Skeletal muscle tissue (tissue), 4 donors: ENCODE data around the gene KRT14. TPM values are rescaled to one million over a fixed set of nuclear protein-coding genes. Genes with fewer than 3 reads are reported as not detected.
"Not testable (repeated sequence)": the region's sequence is repeated elsewhere in the genome, so short reads cannot be mapped to it uniquely, and the experiment has no call there.

Source experiments
- H3K27ac ChIP-seq: one replicate; pipeline ENCODE4 v1.7.0; 2013; ENCODE audit warnings: mild to moderate bottlenecking, low read depth, low read length, inconsistent platforms
- H3K27me3 ChIP-seq, 3 donors: one replicate each; pipeline ENCODE4 v1.7.0; 2013; ENCODE audit warnings: low read length in 3 of 3; ENCODE audit not compliant: control insufficient read depth in 3 of 3, insufficient read depth in 3 of 3
- H3K36me3 ChIP-seq, 3 donors: one replicate each; pipeline ENCODE4 v1.7.0; 2013; ENCODE audit warnings: low read length in 3 of 3; ENCODE audit not compliant: control insufficient read depth in 3 of 3, insufficient read depth in 3 of 3
- H3K4me1 ChIP-seq, 3 donors: one replicate each; pipeline ENCODE4 v1.7.0; 2013; ENCODE audit warnings: low read length in 3 of 3, mild to moderate bottlenecking in 3 of 3; ENCODE audit not compliant: control insufficient read depth in 3 of 3, insufficient read depth in 3 of 3
- H3K4me3 ChIP-seq, 3 donors: one replicate each; pipeline ENCODE4 v1.7.0; 2013; ENCODE audit warnings: low read length in 3 of 3
- H3K9ac ChIP-seq, 3 donors: one replicate each; pipeline ENCODE4 v1.7.0; 2013; ENCODE audit warnings: low read length in 3 of 3, mild to moderate bottlenecking in 3 of 3, moderate library complexity in 2 of 3, low read depth in 1 of 3
- H3K9me3 ChIP-seq, 3 donors: one replicate each; pipeline ENCODE4 v1.7.0; 2013; ENCODE audit warnings: low read length in 3 of 3; ENCODE audit not compliant: control insufficient read depth in 3 of 3
- total RNA-seq: library from RNA; depleted of rRNA; stranded (reverse); fragments of >200 nt; gene quantifications from one replicate; pipeline ENCODE4 v1.2.3, GENCODE V29; 2014
- donor health status: Osteomylitis.

Gene KRT14
- total RNA-seq, 1 donor from 2014 or later, result 1.0 TPM

DNA sequence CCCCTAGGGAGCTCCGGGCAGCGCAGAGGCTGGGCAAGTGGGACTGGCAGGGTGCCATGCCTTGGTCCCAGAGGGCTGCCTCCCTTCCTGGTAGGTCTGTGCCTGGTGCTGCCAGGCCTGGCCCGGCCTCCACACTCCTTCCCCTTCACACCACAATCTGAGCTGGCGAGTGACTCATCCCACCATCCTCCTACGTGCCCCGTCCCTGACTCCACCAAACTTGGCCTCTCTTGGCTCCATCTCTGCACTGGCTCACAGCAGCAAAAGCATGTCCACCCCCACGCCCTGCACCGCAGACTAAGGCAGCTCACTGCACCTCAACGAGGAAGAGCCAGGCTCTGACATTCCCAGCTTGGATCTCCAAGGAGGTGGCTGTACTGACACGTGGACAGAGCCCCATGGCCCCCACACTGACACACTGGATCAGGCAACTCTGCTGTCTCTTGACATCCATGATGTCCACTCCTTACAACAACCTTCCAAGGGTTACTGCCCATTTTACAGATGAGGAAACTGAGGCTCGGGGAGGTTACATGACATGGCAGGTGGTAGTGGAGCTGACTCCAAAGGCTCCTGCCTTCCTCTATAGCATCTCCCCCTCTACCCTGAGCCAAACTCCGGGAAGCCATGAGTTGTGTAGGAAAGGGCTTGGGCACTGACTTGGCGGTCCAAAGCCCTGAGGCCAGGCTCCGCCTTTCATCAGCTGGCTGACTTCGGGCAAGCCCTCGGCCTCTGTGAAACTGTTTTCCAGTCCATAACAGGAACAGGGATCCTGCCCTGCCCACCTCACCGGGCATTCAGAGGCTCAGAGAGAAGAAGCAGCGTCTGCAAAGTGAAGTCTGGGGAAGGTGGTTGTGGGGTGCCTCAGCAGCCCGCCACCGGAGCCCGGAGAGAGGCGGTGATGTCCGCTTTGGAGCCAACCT is 38.5 kb downstream of the KRT14 start:
- Histone ChIP-seq H3K27ac (no peak overlapping the region), H3K4me3 (peak overlapping the region in 2 of 3 donors; percentile 39 to 52), H3K9ac (peak overlapping the region in 1 of 3 donors; percentile 8), H3K27me3 (peaks cover 0 to 21% (median 5%) of the 10 kb centered on the region in 3 donors), H3K4me1 (peaks cover 8 to 18% (median 14%) of the 10 kb centered on the region in 3 donors), H3K36me3 (no peaks in the 10 kb centered on the region), H3K9me3 (peaks cover 0 to 4% (median 2%) of the 10 kb centered on the region in 3 donors)

DNA sequence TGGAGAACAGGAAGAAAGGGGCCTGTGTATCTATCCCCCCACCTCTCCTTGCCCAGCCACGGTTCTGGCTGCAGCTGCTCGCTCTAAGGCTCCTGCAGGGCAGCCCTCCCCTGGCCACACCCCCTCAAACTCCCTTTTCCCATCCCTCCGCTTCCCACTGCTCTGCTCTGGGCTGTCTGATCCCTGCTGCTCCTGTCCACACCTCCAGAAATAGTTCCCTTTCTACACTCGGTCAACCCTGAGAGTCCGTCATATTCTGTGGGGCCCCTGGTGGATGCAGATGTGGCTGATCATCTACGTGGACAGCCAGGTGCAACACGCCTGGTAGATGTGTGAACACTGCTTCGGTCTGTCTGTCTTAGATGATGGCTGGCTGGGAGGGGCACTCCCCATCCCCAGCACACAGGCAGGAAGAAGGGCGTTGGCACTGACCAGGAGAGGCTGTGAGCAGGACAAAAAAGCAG is 39.3 kb downstream of the KRT14 start:
- Histone ChIP-seq H3K9me3 (peaks cover 0 to 4% (median 2%) of the 10 kb centered on the region in 3 donors), H3K4me3 (no peak overlapping the region), H3K36me3 (no peaks in the 10 kb centered on the region), H3K27ac (no peak overlapping the region), H3K9ac (peak overlapping the region in 1 of 3 donors; percentile 8), H3K27me3 (peaks cover 0 to 17% (median 5%) of the 10 kb centered on the region in 3 donors), H3K4me1 (peaks cover 8 to 18% (median 14%) of the 10 kb centered on the region in 3 donors)

DNA sequence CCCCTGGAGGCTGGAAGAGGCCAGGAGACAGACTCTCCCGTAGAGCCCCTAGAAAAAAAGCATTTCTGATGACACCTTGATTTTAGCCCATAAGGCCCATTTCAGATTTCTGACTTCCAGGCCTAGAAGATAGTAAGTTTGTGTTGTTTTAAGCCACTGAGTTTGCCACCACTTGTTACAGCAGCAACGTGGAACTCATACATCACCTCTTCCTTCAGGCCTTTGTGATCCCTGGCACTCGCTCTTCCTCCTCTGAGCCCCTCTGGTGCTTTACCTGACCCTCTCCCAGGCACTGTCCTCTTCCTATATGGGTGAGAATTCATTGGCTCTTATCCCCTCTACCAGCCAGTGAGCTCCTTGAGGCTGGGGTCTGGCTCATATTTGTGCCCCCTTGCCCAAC is 39.9 kb downstream of the KRT14 start:
- Histone ChIP-seq H3K27ac (no peak overlapping the region), H3K4me3 (no peak overlapping the region)

DNA sequence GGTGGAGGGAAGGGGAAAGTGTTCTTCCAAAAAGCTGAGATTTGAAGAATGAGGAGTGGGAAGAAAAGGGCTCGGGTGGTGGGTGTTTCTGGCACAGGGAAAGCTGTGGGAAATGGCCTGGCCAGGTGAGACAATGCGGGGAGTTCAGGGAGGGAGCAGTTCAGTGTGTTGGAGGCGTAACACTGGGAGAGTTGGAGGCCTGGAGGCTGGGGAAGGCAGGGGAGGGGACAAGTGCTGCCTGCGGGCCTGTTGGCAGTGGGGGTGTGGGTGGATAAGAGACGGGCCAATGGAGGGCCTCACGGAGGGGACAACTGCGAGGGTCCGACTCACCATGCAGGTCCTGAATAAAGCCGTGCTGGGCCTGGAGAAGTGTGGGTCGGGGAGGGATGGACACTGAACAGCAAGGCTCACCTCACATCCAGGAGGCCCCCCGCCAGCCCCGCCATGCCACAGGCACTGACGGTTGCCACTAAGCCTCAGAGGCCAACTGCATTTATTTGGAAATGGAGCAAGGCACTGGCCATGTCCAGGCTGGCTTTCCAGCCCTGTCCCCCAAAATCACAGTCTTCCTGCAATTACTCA is 40.8 kb downstream of the KRT14 start:
- Histone ChIP-seq H3K4me1 (peaks cover 8 to 18% (median 14%) of the 10 kb centered on the region in 3 donors), H3K27ac (no peak overlapping the region), H3K9ac (no peak overlapping the region), H3K27me3 (peaks cover 0 to 17% (median 3%) of the 10 kb centered on the region in 3 donors), H3K4me3 (no peak overlapping the region), H3K36me3 (no peaks in the 10 kb centered on the region), H3K9me3 (peaks cover 0 to 4% (median 2%) of the 10 kb centered on the region in 3 donors)

More for the DNA sequence above, 39.9 kb downstream of the KRT14 start:
- Histone ChIP-seq H3K4me1 (peaks cover 8 to 18% (median 14%) of the 10 kb centered on the region in 3 donors), H3K9ac (no peak overlapping the region), H3K36me3 (no peaks in the 10 kb centered on the region), H3K27me3 (peaks cover 0 to 17% (median 2%) of the 10 kb centered on the region in 3 donors), H3K9me3 (peaks cover 0 to 4% (median 2%) of the 10 kb centered on the region in 3 donors)

DNA sequence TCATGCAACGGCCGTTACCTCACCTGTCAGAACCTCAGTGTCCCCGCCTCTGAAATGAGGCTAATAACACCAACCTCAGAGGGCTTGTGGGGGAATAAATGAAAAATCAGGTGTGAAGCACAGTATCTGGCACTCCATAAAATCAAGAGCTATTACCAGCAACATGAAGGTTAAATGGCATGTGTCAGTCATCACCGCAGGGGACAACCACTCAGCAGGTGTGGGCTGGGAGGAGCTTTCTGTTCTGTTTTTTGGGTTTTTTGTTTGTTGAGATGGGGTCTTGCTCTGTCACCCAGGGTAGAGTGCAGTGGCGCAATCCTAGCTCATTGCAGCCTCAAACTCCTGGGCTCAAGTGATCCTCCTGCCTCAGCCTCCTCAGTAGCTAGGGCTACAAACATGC is 41.8 kb downstream of the KRT14 start:
- peaks cover 8 to 18% (median 14%) of the 10 kb centered on the region in 3 donors for H3K4me1 ChIP-seq
- H3K9me3 ChIP-seq, result peaks cover 0 to 4% (median 2%) of the 10 kb centered on the region in 3 donors
- H3K27ac ChIP-seq, result no peak overlapping the region
- peaks cover 0 to 17% (median 5%) of the 10 kb centered on the region in 3 donors for H3K27me3 ChIP-seq
- no peak overlapping the region for H3K9ac ChIP-seq
- H3K4me3 ChIP-seq, result no peak overlapping the region
- no peaks in the 10 kb centered on the region for H3K36me3 ChIP-seq

DNA sequence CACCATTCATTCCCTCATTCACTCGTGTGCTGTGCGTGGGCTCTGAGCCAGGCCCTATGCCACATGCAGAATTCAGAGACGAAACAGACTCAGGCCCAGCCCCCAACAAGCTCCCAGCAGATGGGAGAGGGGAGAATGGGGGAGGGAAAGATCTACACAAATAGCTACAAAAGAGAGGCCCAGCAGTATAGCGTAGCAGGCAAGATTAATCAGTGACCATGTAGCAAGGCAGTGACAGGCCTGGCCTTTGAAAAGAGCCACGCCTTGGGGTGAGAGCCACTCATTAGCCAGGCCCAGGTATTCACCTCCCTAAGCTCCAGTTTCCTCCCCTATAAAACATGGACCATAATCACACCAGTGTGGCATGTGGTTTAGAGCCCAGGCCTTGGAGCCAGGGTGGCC is 42.2 kb downstream of the KRT14 start:
- Histone ChIP-seq H3K27ac (no peak overlapping the region), H3K9me3 (peaks cover 0 to 4% (median 2%) of the 10 kb centered on the region in 3 donors), H3K9ac (no peak overlapping the region), H3K27me3 (peaks cover 0 to 17% (median 5%) of the 10 kb centered on the region in 3 donors), H3K36me3 (no peaks in the 10 kb centered on the region), H3K4me3 (no peak overlapping the region), H3K4me1 (peaks cover 8 to 18% (median 14%) of the 10 kb centered on the region in 3 donors)

DNA sequence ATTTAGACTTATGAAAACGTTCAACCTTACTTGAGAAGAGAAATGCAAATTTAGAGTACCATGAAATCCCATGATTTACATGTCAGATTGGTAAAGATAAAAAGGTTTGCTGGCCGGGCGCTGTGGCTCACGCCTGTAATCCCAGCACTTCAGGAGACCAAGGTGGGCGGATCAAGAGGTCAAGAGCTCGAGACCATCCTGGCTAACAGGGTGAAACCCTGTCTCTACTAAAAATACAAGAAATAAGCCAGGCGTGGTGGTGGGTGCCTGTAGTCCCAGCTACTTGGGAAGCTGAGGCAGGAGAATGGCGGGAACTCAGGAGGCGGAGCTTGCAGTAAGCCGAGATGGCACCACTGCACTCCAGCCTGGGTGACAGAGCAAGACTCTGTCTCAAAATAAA is 43.9 kb downstream of the KRT14 start:
- peaks cover 0 to 14% (median 8%) of the 10 kb centered on the region in 3 donors for H3K27me3 ChIP-seq
- H3K4me3 ChIP-seq, H3K36me3 ChIP-seq, H3K9ac ChIP-seq, H3K4me1 ChIP-seq, H3K9me3 ChIP-seq, H3K27ac ChIP-seq: not testable (repeated sequence)

DNA sequence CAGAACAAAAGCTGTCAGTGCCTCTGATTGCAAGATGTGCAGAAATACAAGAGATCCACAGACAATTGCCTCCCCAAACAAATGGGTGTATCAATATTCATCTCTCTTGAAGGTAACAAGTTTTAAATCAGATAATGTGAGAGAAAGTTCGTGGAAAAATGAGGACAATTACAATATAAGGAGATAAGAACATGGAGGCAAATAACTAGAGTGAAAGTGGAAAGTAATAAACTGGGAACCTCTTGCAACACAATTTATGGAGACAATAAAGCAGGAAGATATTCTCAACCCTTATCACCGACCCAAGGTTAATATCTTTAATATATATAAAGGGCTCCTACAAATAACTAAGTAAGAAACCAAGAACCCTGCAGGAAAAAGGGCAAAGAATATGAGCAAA is 44.3 kb downstream of the KRT14 start:
- H3K4me1 ChIP-seq, result no peaks in the 10 kb centered on the region
- no peaks in the 10 kb centered on the region for H3K36me3 ChIP-seq
- no peak overlapping the region for H3K9ac ChIP-seq
- no peak overlapping the region for H3K27ac ChIP-seq
- H3K9me3 ChIP-seq, result peaks cover 0 to 4% (median 2%) of the 10 kb centered on the region in 3 donors
- no peak overlapping the region for H3K4me3 ChIP-seq
- H3K27me3 ChIP-seq, result peaks cover 0 to 13% (median 9%) of the 10 kb centered on the region in 3 donors

DNA sequence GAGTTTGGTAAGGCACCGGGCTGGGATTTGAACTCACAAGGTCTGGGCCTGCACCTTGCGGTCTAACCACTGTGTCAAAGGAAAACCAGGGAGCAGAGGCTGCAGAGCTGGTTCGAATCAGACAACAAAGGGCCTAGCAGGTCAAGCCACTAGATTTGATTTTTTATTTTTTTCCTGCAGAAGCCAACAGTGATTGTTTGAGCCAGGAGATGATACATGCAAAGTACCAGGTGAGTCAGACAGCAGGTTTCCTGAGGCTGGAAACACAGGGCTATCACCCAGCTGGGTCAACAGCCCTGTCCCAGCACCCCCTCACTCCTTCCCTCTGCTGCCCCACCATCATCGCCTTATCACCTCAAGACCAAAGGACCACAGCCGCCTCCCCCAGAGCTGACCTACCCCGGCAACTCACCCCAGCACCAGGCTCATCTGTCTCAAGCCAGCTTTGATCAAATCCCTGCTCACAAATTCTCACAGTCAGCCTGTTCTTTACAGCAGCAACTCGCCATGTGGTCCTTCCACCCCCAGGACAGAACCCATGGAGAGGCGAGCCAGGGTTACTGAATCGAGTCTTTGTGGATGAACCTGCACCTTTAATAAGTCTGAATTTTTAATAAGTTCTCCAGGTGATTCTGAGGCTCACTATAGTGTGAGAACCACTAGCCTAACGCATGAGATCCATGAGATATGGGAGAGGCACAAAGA is 45.6 kb downstream of the KRT14 start:
- no peak overlapping the region for H3K4me3 ChIP-seq

More for the DNA sequence above, 45.6 kb downstream of the KRT14 start:
- H3K36me3 ChIP-seq, result no peaks in the 10 kb centered on the region
- no peaks in the 10 kb centered on the region for H3K4me1 ChIP-seq
- no peak overlapping the region for H3K27ac ChIP-seq
- H3K9me3 ChIP-seq, result no peaks in the 10 kb centered on the region
- H3K9ac ChIP-seq, result no peak overlapping the region
- H3K27me3 ChIP-seq, result peaks cover 0 to 19% (median 14%) of the 10 kb centered on the region in 3 donors
